ENCODE data around the gene TMEM174.

TMEM174 gene

GRCh38 chr5:73172951-73173350 is at the start of gene TMEM174:
TMEM174 (plus strand) TSS chr5:73173193; CDS start chr5:73173244, 51 bp downstream.
- FAIRE-seq: no peak

DNA sequence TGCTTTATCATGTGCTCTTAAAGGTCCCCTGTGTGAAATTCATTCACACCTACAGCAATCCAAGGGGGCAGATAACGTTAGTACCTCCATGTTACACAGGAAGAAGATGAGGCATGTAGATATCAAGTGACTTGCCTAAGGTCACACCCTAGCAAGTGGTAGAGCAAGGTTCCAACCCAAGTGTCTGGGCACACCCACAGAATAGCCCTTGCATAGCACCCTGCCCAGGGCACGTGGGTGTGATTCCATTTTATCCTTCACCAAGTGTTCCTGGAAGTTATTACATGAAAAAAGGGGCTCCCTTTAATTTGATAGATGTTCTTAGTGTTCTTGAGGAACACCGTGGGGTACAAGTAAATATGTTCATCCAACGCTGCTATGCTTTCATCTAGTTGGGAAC is 47.7 kb upstream of the TMEM174 start:
- FAIRE-seq: no peak

DNA sequence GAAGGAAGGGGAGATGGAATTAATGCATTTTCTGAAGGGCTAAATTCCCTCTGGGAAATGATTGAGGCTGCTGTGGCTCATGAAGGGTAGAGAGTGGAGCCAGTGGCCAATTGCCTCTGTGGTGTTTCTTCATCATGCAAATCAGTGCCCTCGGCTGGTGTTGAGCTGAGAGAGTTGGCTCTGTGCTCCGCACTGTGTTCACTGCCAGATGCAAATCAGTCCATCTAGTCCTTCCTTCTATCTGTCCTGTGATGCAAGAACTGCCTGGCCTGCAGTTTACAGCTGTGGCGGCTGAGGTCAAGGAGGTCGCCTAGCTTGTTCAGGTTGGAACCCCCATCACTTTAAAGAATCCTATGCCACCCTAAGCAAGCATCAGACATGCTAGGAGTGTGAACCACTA is 46.6 kb upstream of the TMEM174 start:
- FAIRE-seq: no peak

GRCh38 chr5:73126957-73127356 is 46.0 kb upstream of the TMEM174 start:
- no peak for FAIRE-seq

DNA sequence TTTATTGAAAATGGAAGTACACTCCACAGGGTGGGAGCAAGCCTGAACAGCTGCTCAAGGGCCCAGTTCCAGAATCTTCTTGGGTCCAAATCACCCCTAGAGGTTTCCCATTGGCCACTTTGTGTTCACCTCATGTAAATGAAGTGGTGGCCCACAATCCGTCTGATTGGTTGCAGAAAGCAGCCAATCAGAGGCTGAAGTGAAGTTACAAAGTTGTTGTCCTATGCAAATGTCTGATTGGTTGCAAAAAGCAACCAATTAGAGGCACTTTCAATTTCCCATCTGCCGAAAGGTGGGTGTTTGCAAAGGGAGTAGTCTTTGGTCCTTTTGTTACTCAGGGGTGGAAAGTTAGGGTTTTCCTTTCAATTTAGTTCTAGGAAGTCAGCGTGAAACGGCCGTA is 43.9 kb upstream of the TMEM174 start:
- no peak for FAIRE-seq

DNA sequence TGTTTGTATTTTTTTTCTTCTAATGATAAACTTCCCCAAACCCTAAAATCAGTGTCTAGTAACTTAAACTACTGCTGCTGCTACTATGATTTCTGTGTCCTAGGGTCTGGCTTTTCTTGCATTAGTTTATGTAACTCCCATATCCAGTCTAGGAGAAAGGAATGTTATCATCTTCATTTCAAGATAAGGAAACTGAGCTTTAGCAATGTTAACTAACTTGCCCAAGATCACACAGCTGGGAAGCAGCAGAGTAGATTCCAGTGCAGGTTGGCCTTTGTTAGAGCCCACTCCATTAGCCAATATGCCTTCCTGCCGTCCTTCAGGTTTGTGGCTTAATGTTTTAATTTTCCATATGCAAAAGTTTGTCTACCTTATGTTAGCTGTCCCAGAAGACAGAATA is 42.2 kb upstream of the TMEM174 start:
- FAIRE-seq: no peak

DNA sequence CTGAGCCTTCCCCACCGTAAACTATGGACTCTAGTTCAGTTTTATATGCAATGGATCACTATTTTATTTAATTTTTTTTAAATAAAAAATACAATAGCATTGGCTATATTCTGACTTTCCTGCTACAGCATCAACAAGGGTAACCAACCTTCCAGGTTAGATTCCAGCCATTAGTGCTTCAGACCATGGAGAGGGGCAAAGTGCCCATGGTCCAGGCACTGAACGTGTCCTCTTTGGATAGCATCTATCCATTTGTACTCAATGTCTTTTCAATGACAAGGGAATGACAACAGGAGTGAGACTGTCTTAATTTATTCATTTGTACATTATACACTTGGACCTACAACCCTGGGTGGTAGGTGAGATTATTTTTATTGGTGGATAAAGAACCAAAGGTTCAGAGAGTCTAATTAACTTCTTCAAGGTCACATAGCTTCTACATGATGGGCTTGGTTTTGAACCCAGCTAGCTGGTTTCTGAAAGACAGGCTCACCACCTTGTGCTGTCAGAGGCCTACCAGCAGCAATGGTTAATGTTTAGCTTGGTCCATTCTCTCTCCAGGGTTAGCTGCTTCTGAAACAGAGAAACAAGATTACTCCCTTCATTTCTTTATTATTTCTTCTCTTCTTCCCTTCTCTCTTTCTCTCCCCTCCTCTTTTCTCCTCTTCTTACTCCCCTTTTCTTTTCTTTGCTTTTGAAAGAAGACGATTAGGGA is 41.1 kb upstream of the TMEM174 start:
- FAIRE-seq: no peak

DNA sequence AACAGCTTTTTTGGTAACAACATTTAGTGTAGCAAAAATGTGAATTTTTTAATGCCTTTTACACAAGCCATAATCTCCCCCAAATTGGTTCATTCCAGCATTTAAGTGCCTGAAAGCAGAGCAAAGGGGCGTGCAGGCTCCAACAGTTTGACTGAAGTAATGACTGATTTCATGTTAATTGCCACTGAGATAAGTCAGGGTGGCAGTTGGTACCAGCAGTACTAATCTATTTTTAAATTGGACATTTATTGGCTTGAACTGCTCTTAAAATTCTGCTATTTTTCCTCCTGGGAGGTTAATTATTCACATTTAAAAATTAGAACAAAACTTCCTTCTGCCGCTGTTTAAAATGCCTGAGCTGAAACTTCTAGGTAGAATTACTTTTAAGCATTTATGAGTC is 40.2 kb upstream of the TMEM174 start:
- FAIRE-seq: no peak

DNA sequence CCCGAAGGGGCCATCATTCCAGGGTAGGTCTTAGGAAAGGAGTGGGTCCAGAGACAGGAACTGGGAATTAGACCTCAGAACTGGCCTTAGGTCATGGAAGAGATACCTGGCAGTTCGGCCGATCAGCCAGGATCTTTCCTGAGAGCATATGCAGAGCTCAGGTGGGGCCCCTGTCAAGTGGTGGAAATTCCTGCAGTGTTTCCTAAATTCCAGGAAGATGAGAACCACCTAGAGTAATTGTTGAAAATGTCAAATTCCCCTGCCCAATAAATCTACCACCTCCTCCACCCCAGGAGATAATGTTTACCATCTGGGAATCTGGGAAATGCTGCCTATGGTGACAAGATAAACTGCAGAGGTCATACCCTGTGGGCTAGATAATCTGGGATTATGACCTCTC is 38.0 kb upstream of the TMEM174 start:
- FAIRE-seq: no peak

DNA sequence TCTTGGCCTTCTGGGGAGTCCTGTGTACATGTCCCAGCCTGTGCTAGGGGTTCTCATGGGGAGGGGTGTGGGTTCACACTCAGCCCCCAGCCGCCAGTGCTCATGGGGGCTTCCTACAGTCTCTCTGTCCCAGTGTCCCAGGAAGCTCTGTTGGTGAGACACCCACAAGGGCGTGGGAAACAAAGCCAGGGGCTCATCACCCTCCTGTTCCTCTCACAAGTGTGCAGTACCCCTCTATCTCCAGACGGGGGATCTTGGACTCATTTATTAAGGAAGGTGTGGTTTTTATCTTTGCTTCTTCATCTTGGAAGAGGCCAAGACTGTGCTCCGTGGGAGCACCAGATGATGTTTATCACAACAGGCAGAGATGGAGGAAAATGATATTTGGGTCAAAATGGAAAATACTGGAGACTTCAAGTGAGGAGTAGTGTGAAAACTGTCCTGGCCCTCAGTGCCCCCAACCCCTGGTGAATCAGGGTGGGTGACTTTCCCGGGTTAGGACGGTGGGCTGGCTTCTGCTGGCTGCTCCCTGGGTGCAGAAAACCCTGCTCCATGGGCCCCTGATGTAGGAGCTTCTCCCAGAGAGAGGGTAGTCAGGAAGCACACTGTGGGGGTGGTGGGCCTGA is 37.5 kb upstream of the TMEM174 start:
- FAIRE-seq: no peak

DNA sequence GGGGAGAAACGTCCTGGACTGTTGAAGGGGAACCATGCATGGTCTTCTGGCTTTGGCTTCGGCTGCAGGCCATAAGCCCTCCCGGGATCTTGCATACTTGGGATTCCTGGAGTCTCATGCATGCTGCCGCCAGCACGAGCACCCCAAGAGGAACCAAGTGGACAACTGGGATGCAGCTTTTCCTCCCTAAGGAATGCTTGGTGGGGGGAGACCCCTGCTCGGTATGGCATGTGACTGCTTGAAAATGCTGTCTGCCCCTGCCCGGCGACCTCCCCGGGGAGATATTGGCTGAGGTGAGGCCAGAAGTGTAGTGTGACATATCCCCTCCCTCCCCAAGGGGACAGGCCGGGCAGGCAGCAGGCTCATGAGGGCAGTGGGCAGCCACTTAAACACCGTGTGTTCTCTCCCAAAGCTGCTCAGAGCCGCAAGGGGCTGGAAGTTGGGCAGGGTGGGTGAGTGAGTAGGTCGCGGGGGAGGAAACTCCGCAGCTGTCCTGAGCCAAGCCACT is 36.9 kb upstream of the TMEM174 start:
- no peak for FAIRE-seq

GRCh38 chr5:73137563-73138530 is 35.1 kb upstream of the TMEM174 start:
- no peak for FAIRE-seq

DNA sequence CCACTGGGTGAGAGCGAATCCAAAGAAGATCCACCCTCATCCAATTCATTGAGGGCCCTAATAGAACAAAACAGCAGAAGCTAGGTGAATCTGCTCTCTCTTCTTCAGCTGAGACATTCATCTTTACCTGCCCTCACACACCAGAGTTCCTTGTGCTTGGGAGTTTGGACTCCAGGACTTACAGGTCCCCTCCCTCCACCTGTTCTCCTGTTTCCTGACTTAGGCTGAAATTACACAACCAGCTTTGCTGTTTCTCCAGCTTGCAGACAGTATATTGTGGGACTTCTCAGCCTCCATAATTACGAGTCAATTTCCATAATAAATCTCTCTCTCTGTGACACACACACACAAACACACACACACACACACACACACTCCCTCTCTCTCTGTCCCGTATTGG is 33.5 kb upstream of the TMEM174 start:
- FAIRE-seq: no peak

DNA sequence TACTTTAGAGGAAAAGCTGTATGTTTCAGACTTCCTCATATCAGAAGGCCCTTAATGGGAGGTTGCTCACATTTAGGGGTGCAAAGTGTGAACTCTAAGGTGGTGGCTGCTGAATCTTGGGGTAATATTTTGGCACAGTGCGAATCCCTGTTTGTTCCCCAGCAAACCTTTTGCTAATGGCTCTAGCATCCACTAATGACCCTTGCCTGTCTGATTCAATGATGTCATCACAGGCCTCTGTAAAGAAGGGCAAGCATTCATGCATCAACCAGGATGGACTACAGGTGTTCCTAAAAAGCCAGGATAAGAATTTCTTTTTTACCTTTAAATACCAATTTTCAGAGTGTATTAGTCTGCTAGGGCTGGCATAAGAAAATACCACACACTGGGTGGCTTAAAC is 32.2 kb upstream of the TMEM174 start:
- FAIRE-seq: no peak

DNA sequence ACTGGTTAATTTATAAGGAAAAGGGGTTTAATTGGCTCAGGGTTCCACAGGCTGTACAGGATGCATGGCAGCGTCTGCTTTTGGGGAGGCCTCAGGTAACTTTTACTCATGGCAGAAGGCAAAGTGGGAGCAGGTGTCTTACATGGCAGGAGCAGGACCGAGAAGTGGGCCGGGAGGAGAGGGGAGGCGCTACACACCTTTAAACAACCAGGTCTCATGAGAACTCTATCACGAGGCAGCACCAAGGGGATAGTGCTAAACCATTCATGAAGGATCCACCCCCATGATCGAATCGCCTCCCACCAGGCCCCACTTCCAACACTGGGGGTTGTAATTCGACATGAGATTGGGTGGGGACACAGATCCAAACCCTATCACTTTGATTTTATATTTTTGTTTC is 31.0 kb upstream of the TMEM174 start:
- no peak for FAIRE-seq

GRCh38 chr5:73143716-73144115 is 29.3 kb upstream of the TMEM174 start:
- no peak for FAIRE-seq

- FAIRE-seq: no peak
Measured at GRCh38 chr5:73149540-73149939, 23.5 kb upstream of the TMEM174 start.

DNA sequence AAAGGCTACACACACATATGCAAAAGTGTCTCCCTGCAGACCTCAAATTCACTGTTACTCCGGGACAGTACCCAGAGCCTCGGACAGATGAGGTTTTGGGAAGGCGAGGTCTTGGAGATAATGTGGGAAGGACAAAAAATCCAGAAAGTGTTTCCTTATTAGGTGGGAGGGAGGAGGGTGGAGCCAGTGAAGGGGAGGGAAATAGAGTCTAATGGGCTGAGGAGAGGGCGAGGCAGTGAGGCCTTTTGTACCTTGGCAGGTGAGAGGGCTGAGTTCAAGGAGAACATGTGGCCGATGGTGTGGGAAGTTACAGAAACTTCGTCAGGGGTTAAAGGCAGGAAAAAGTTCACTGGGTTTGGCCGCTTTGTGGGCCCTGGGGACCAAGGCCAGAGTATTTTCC is 22.1 kb upstream of the TMEM174 start:
- no peak for FAIRE-seq

DNA sequence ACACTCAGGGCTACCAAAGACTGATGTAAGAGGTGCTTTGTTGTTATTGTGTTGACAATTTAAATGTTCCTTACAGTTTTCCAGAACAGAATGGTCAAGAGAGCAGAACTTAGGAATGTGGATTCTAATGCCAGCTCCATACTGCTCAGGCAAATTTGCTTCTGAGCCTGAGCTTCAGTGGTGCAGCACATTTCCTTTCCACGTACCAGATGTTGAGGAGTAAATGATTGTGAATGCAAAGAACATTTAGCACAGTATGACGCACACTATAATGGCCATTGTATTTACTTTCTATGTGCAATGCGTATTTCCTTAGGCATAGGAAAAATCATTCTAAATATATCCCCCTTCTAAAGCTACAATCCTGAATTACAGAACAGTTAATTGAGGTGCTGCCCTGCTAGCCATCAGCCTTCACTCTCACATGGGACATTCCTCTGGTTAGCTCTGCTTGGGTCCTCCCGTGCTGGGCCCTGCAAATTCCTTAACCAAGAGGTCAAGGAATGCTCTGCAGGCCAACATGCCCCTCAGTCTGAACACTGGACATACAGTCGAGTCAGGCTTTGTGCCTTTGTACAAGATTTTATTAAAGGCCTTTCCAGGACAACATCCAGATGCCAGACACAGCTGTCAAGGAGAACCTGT is 21.1 kb upstream of the TMEM174 start:
- FAIRE-seq: no peak

GRCh38 chr5:73152411-73153388 is 20.3 kb upstream of the TMEM174 start:
- FAIRE-seq: no peak

DNA sequence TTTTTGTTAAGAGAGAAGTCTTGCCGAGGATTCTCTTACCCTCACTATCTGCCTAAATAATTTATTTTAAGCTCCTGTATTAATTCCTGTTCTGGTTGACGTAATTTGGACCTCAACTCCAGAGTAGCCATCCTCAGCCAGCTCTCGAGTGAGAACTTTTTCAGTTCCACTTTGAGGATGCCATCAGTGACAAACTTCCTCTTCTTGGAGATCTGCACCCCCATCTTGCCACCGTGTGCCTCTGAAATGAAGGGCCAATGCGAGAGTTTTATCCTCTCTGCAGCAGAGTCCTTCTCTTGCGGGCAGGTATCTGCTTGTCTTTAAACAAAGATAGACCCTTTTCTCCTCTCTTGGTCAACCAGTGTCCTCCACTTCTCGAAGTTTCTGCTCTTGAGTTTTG is 19.5 kb upstream of the TMEM174 start:
- no peak for FAIRE-seq
